Endometrium (tissue), 2 donors: Measurements from ENCODE around the gene HOXC9.

Experiments used
- FAIRE-seq: peaks from 2 replicates; lab custom pipeline; 2012; peaks lifted over from hg19 to GRCh38; lab: Jason Lieb, UNC
- donor health status: control.
- donor health status: control.

The HOXC9 gene

GRCh38 chr12:54000116-54001114 is at the start of gene HOXC9:
TSS of gene HOXC9 (plus strand) at chr12:54000161. CDS start at chr12:54000189, 28 bp downstream.
- FAIRE-seq: no peak

GRCh38 chr12:53950437-53950773 is 49.6 kb upstream of the HOXC9 start:
- no peak for FAIRE-seq

GRCh38 chr12:53950789-53951576 is 49.0 kb upstream of the HOXC9 start:
- FAIRE-seq: no peak

GRCh38 chr12:53951577-53952334 is 48.2 kb upstream of the HOXC9 start:
- FAIRE-seq: no peak

- no peak for FAIRE-seq
These were observed 47.6 kb upstream of the HOXC9 start for GRCh38 chr12:53952335-53952694.

GRCh38 chr12:53952871-53953734 is 46.9 kb upstream of the HOXC9 start:
- FAIRE-seq: no peak

GRCh38 chr12:53953831-53954693 is 45.9 kb upstream of the HOXC9 start:
- no peak for FAIRE-seq

- no peak for FAIRE-seq
These were observed 45.3 kb upstream of the HOXC9 start, which contains the start of gene HOXC12 for GRCh38 chr12:53954694-53955035. TSS of gene HOXC12 (plus strand) at chr12:53954903. CDS start at chr12:53954930, 27 bp downstream.

GRCh38 chr12:53955036-53955775 is 44.8 kb upstream of the HOXC9 start:
- no peak for FAIRE-seq

GRCh38 chr12:53955776-53956250 is 44.1 kb upstream of the HOXC9 start:
- no peak for FAIRE-seq

- no peak for FAIRE-seq
These were observed 43.6 kb upstream of the HOXC9 start for GRCh38 chr12:53956251-53956887.

GRCh38 chr12:53956914-53957536 is 42.9 kb upstream of the HOXC9 start:
- no peak for FAIRE-seq

GRCh38 chr12:53958128-53958527 is 41.8 kb upstream of the HOXC9 start:
- no peak for FAIRE-seq

- no peak for FAIRE-seq
These were observed 40.6 kb upstream of the HOXC9 start for GRCh38 chr12:53959314-53959713.

- FAIRE-seq: no peak
These were observed 39.6 kb upstream of the HOXC9 start for GRCh38 chr12:53960187-53961024.

- no peak for FAIRE-seq
These were observed 38.8 kb upstream of the HOXC9 start for GRCh38 chr12:53961025-53961761.

GRCh38 chr12:53963005-53963404 is 37.0 kb upstream of the HOXC9 start:
- FAIRE-seq: no peak
